GM10248 (cell line): Measurements from ENCODE around the gene TCF7L1.

ENCODE experiments used
- CTCF ChIA-PET: fragments of 300-600 bp; sonication (Branson Sonifier 250); formaldehyde crosslinking; extraction: SDS; loops from one replicate; lab custom pipeline; 2021; ENCODE audit warnings: antibody characterized with exemption; lab: Yijun Ruan, JAX
- POLR2A ChIA-PET: fragments of 350-650 bp; sonication (Branson Sonifier 250); formaldehyde crosslinking; extraction: SDS; loops from one replicate; lab custom pipeline; 2020; ENCODE audit warnings: antibody characterized with exemption; lab: Yijun Ruan, JAX
- DNase-seq: peaks from one replicate; pipeline ENCODE4 v3.0.0; 2012; ENCODE audit errors: extremely low spot score
- CTCF ChIP-seq: IDR thresholded peaks from 2 replicates; pipeline ENCODE4 v1.5.1; 2012; ENCODE audit warnings: mild to moderate bottlenecking, low read depth; ENCODE audit errors: extremely low read depth, missing control alignments, control extremely low read depth

TCF7L1 gene

DNA sequence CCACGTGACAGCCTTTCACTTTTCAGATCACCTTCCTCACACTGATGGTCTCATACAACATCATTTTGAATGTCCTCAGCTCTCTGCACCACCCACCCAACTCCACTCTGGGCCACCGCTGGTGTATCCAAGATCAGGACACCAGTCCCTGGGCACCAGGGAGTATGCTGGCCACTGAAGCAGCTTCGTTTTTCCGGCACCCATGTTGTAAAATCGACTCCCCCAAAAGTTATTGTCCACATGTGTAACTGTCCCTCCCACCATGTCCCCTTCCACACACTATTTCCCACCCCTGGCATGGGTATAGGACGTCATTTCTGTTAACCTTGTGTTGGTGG lies 98.2 kb downstream of the TCF7L1 start:
- no peak for TF ChIP-seq CTCF
- CTCF ChIA-PET: interaction anchor here (2.7 kb wide), 1 partner anchor 11 kb away, joined by 8 read pairs; no protein-coding TSS in a partner anchor
- DNase-seq: no peak
- POLR2A ChIA-PET: no interaction called here

DNA sequence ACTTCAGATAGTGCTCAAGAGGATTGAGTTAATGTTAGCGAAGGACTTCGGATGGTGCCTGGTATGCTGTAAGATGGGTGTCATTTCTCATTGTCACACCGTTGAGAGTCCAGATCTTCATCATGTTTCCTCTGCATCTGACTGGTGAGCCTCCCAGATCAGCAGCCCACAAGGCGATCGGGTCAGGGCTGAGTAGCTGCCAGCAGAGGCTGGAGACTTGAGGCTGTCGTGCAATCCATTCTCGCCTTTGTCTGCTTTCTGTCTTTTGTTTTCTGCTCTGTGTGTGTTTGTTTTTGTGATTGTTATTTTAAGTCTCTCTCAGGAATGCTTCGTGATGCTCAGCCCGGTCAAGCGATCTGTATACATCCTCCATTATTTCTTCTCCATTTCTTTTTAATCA lies 98.8 kb downstream of the TCF7L1 start:
- no peak for TF ChIP-seq CTCF
- CTCF ChIA-PET: interaction anchor here (2.7 kb wide), 1 partner anchor 12 kb away, joined by 8 read pairs; no protein-coding TSS in a partner anchor
- POLR2A ChIA-PET: no interaction called here
- no peak for DNase-seq

DNA sequence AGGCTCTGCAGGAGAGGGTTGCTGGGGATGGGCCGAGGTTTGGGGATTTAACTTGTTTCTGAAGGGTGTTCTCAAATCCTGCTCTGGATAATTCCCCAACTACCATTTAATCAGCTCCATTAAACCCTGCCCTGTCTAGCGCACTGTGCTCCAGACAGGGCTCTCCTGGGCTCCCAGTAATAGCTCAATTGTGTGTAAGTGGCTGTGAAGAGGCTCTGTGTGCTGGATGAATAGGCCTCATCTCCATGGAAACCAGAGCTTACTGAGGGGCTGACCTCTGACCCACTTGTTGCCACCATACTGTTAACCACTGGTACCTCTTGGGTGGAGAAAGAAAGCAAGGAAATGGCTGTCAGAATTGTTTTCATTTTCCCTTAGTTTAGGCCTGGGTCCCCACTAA lies 101.7 kb downstream of the TCF7L1 start:
- no peak for DNase-seq
- ChIA-PET POLR2A (no interaction called here), CTCF (interaction anchor here (1.6 kb wide), 1 partner anchor 11 kb away, joined by 6 read pairs; no protein-coding TSS in a partner anchor)
- TF ChIP-seq CTCF: no peak

- POLR2A ChIA-PET: no interaction called here
- DNase-seq: no peak
- TF ChIP-seq CTCF: no peak
- CTCF ChIA-PET: interaction anchor here (1.6 kb wide), 1 partner anchor 11 kb away, joined by 6 read pairs; no protein-coding TSS in a partner anchor
Measured at GRCh38 chr2:85235281-85235680, 102.1 kb downstream of the TCF7L1 start.

DNA sequence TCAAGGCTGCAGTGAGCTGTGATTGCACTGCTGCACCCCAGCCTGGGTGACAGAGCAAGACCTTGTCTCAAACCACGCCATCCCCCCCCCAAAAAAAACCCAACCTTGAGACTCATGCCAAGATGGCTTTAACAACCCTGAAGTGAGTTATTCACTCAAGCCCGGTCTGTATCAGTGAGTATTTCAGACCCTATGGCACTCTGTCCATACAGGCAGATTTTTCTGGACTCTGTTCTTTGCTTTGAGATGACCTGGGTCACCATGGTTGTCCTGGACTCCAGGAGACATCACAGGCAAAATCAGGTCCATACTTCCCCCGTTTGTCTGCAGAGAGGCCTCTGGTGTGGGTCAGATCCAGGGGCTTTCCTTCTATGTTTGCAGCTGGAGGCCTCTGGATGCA lies 102.9 kb downstream of the TCF7L1 start:
- DNase-seq: no peak
- no peak for TF ChIP-seq CTCF
- ChIA-PET POLR2A (interaction anchor here (0.6 kb wide), 1 partner anchor 1164 kb away, joined by 4 read pairs; no protein-coding TSS in a partner anchor), CTCF (no interaction called here)

- ChIA-PET POLR2A (no interaction called here), CTCF (no interaction called here)
- no peak for TF ChIP-seq CTCF
- no peak for DNase-seq
Measured at GRCh38 chr2:85237849-85238565, 104.8 kb downstream of the TCF7L1 start.
